HL-60/S4 treated with retinoic acid at 250 ng/mL for 4 days and 3 days (cell line): ENCODE results near the gene POU2AF1.

ENCODE experiments used
- in situ Hi-C: fragments of 300-500 bp; cut with MboI; formaldehyde crosslinking; loops from 2 replicates; pipeline ENCODE4 v1.7.0; 2022; ENCODE audit warnings: low sequenced_read_pairs

Gene POU2AF1

GRCh38 chr11:111364503-111364902, 14.6 kb downstream of the POU2AF1 start:
- in situ Hi-C loops: no loop called here

GRCh38 chr11:111363985-111364384, 15.1 kb downstream of the POU2AF1 start:
- in situ Hi-C loops: no loop called here

GRCh38 chr11:111362887-111363411, 16.1 kb downstream of the POU2AF1 start:
- in situ Hi-C loops: no loop called here

- in situ Hi-C loops: no loop called here
These were observed 17.2 kb downstream of the POU2AF1 start for GRCh38 chr11:111361874-111362273.

GRCh38 chr11:111361052-111361801, 17.8 kb downstream of the POU2AF1 start:
- in situ Hi-C loops: no loop called here

GRCh38 chr11:111360150-111361043, 18.7 kb downstream of the POU2AF1 start:
- in situ Hi-C loops: no loop called here

GRCh38 chr11:111359223-111360149, 19.6 kb downstream of the POU2AF1 start:
- in situ Hi-C loops: no loop called here

GRCh38 chr11:111358038-111359001, 20.8 kb downstream of the POU2AF1 start:
- in situ Hi-C loops: no loop called here

GRCh38 chr11:111357150-111358037, 21.7 kb downstream of the POU2AF1 start:
- in situ Hi-C loops: no loop called here

- in situ Hi-C loops: no loop called here
These were observed 22.4 kb downstream of the POU2AF1 start for GRCh38 chr11:111356660-111357048.

- in situ Hi-C loops: no loop called here
These were observed 23.0 kb downstream of the POU2AF1 start for GRCh38 chr11:111355956-111356659.

- in situ Hi-C loops: no loop called here
These were observed 24.0 kb downstream of the POU2AF1 start for GRCh38 chr11:111355101-111355500.

- in situ Hi-C loops: no loop called here
These were observed 24.5 kb downstream of the POU2AF1 start for GRCh38 chr11:111354601-111354891.

- in situ Hi-C loops: no loop called here
These were observed 25.1 kb downstream of the POU2AF1 start for GRCh38 chr11:111353776-111354600.

GRCh38 chr11:111352935-111353710, 26.0 kb downstream of the POU2AF1 start:
- in situ Hi-C loops: no loop called here

- in situ Hi-C loops: no loop called here
These were observed 26.8 kb downstream of the POU2AF1 start for GRCh38 chr11:111352231-111352746.
